GM21825 (cell line): ENCODE measurements around the gene EBF4.

Experiments used
- ATAC-seq: cut with Tn5 transposase; IDR thresholded peaks from one replicate; pipeline ENCODE4 v1.9.1; 2021; ENCODE audit warnings: mild to moderate bottlenecking, moderate library complexity; ENCODE audit not compliant: unreplicated experiment

EBF4 gene

DNA sequence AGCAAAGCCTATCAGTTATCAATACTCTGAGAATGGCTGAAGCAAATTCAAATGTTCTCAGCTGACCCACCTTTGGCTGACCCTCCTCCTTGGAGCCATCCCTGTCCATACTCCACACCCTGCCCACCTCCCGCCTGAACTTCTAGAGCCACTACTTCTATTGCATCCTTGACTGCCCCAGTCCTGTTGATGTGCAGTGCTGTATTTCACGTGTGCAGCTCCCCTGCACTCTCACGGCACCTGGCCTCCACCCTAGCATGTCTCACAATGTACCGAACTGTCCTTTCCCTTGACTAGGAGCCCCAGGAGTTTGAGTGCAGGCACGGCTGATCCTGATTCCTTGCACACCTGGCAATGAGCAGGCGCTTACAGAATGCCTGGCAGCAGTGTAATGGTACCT, 100.9 kb downstream of the EBF4 start:
- no peak for ATAC-seq

DNA sequence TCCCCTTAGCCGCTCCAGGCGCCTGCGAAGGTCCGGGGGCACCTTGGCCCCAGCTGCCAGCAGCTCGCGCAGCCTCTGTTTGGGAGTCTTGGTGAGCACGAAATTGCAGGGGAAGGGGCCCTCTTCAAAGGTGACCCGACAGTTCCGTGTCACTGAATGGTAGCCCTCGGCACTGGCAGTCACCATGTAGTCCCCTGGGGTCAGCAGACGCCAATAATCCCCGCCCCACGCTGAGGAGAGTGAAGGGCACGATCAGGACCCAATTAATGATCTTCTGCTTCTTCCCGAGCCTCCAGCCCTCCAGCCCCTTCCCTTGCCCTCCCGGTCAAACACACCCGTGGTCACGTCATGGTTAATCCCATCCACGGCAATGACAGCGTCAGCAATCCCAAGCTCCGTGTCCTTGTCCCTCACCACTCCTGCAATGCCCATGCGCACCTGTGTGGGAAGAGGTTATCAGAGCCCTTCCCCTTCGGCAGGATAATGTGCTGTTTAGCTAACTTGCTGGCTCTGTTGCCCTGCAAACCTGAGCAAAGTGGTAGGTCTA, 101.7 kb downstream of the EBF4 start:
- ATAC-seq, result no peak

DNA sequence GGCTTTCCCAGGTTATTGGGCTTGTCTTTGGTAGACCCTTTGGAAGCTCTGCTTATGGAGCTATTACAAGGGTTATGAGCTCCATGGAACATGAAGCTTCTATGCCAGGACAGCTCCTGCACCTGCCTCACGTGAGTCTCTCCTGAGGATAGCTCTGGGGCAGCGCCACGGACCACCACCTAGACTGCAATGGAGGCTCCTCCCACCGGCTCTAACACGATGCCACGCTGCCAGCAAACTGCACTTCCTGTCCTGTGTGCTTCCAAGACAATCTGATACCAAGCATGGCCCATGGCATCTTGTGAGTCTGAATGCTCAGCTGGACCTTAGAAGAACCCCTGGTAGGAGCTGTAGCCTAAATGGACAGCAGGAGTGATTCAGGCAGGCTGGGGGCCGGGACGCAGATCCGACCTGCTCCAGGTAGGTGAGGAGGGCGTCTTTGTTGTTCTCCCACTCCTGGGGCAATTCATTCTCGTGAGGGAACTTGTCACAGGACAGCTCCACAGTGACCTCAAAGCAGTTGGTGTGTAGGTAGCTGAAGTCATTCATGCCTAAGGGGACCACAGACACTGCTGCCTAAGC, 102.4 kb downstream of the EBF4 start:
- ATAC-seq, result no peak

DNA sequence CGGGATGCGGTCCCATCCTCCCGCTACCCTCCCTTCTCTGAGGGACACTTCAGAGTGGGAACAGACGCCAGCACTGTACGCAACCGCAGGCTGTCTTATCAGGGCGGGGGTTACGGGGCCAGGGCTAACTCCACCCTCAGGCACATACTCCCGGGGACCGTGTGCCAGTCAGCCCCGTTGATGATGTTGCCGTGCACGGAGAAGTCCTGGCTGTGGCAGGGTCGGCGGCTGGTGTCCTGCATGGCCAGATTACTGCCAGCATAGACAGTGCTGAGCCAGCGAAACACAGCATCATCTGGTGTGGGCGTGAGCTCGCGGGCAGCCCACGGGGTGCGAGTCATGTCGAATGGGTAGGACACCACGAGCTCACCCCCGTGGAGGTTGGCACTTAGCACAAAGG, 102.9 kb downstream of the EBF4 start:
- ATAC-seq, result no peak

DNA sequence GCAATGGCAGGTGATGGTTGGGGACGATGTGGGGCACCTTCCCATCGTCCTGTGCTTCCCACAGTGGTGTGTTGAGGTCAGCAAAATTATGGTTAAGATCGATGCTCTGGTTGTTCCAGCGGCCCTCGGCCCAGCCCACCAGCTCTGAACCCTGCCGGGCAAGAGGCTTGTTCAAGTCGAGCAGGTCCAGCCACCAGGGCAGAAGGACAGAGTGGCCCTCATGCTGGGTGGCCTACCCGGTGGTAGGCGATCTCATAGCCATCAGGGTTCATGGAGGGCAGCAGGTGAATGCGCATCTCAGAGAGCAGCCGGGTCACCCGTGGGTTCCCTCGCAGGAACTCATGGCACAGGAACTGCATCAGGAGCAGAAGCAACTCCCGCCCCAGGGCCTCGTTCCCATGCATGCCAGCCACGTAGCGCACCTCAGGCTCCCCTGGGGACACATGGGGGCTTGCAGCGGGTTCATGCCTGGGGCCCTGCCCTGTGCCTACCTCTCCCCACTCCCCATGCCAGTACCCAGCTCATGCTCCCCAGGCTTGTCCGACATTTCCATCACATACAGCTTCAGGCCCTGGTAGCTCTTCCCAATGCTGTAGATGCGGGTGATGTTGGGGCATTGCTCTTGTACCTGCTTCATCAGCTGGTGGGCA, 103.6 kb downstream of the EBF4 start:
- ATAC-seq, result no peak

DNA sequence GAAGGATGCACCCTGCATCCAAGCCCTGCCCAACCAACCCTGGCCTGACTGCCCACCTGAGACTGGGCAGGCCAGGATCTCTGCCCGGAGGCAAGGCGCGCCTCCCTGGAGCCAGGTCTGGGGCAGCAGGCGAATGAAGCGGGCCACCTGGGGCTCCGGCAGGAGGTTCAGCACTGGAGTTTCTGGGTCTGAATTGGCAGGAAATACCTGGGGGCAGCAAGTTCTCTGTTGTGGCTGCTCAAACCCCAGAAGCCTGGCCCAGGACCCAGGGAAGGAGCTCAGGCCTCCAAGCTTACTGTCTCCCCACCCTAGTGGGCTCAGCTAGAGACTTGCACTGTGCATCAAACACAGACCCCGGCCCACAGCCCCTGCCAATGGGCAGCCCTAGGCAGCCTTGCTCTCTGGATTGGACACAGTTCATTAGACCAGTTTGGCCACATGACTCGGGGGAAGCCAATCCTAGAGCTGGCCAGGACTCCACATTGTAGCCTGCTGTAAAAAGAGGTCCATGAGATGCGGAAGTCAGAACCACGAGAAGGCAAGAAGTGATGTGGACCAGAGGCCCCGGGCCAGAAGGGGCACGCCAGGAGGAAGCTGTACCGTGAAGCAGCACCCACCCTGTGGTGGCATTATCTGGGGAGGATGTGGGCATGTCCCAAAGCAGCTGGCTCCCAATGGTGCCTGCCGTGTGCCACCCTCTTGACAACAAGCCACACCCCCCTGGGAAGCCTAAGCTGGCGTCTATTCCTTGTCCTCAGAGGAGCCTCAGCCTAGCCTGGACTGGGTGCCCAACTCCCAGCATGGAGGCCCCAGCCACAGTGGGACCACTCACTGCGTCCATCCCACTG, 104.8 kb downstream of the EBF4 start:
- no peak for ATAC-seq

DNA sequence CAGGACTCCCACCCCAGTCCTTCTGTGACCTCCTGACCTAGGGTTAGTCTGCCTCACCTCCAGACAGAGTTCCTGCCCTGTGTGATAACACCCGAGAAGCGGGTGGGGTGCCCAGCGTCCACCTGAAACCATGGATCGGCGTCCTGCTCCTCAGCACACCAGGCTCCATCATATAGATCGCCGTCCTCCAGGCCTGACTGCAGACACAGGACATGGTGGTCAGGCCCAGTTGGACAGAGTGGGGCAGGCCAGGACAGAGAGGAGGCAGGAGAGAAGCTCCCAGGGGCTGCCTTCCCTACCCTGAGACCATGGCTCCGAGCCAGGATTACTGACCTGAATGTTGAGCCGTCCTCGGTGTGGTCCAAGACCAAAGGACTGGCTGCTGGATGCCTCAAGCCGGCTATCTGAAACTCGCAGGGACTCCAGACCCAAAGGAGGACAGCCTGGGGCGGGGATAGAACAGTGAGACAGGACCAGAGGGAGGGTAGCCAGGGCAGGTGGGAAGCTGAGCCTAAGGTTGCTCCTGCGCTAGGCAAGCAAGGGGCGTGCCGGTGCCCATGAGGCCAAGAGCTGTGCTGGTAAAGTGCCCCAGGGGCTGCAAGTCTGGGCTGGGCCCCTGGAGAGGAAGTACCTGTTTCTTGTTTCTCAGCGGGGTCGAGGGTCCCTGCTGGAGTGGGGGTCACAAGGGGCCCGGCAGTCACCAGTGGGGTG, 105.7 kb downstream of the EBF4 start:
- no peak for ATAC-seq

DNA sequence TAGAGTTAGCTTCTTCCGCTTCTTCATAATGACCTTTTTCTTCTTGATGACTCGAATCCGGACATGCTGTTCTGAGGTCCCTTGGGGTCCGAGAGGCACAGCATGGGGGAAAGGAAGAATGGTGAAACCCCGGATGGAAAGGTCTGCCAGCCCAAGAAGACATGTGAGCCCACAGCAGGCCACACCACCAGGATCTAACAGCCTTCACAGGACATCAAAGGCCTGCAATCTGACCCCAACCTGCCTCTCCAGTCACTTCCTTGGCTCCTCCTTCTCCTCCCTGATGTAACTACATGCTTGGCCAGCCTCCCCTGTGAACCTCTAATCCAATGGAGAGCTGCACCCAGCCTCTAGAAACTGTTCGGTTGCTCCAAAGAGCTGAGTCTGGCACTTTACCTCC, 106.2 kb downstream of the EBF4 start:
- ATAC-seq, result no peak

DNA sequence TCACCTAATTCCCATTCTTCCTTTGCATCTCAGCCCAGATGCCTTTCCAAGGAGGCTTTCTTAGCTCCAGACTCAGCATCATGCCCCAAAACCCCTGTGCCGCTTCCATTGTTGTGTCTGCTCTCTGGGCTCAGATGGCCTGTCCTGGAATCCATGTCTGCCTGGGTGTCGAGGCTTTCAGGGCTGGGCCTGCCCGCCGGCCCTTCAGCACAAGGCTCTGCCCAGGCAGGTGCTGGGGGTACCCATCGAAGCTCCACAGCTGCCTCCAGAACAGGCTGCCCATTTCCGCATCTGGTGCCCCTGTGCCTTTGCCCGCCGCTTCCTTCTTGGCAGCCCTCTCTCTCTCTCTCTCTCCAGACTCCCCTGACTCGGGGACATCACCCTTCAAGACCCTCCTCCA, 106.7 kb downstream of the EBF4 start:
- no peak for ATAC-seq

DNA sequence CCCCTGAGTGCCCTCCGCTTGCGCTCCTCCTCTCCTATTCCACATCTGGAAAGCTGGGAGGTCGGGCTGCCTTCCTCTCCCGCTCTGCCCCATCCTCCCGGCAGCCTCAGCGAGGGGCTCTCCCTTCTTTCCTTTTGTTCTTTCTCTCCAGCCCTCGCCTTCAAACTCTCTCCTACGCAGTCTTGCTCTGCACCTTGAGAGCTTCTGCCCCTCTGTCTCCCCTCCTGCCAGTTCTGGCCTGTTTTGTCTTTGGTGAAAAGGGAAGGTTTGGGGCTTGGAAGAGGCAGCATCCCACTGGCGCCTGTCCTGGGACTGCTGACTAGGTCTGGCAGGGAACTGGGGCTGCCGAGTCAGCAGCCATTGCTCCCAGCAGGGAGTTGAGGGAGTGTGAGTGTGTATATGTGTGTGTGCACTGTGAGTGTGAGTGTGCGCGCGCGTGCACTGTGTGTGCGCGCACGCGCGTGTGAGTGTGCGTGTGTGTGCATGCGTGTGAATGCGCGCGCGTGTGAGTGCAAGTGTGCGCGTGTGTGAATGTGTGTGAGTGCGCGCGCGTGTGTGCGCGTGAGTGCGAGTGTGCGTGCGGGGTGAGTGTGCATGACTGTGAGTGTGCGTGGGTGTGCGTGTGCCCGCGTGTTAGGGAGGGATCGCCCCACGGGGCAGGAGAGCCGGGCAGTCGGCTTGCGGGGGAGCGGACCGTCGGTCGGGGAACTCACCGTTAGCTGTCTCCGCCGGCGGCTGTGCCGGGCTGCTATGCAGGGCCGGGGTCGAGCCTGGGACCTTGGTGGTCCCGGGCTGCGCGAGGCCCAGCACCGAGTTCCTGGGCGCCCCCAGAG, 107.3 kb downstream of the EBF4 start:
- ATAC-seq, result peak; percentile 18

DNA sequence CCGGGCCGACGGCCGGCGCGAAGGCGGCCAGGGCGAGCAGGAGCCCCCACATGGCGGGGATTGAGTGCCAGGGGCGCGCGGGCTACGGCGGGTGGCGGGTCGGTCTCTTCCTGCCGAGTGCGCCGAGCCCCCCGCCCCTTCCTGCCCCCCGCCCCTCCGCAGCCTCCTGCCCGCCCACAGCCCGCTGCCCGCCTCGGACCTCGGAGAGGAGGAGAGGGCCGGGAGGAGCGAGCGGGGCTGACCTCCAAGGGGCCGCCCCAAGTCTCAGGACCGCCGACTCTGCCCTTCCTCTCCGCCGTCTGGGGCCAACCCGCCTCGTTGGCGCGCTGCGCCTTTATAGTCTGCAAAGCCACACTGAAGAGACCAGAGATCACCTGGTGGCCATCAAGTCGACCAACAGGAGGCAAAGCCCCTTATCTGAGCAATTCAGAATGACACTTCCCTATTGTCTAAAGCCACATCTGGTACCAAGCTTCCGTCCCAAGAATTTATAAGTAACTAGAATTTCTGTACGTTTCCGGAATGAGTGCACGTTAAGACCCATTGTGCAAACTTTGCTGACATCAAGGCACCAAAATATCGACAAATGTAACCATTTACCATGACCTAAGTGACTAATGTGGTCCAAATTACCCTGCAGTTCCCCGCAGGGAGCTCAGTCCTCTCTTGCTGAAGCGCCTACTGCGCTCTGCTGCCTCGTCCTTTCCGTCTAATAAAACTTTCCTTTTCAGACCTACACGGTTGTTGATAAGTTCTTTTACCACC, 108.1 kb downstream of the EBF4 start, which contains the start of gene CPXM1:
TSS of gene CPXM1 (minus strand) at position 107 of the 765 bp plus-strand sequence. CDS start at position 52, 55 bp downstream.
- peak; percentile 63 for ATAC-seq

DNA sequence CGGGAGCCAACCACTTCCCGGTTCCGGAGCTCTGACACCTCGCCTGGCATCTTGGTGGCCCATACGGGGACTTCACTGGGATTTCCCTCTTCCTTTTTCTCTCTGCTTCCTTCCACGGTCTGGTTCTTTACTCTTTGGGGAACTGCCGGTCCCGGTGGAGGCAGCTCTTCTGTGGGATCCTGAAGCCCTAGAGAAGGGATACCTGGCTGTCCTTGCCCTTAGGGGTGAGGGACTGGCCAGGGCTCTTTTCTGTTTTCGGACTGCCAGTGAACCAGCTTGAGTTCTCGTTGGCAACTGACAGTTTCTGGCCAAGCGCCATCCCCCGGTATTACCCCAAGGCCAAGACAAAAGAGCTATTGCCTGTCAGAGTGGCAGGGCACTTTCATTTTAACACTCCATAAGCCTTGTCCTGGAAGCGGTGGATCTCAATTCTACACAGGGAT, 108.7 kb downstream of the EBF4 start:
- ATAC-seq, result no peak

DNA sequence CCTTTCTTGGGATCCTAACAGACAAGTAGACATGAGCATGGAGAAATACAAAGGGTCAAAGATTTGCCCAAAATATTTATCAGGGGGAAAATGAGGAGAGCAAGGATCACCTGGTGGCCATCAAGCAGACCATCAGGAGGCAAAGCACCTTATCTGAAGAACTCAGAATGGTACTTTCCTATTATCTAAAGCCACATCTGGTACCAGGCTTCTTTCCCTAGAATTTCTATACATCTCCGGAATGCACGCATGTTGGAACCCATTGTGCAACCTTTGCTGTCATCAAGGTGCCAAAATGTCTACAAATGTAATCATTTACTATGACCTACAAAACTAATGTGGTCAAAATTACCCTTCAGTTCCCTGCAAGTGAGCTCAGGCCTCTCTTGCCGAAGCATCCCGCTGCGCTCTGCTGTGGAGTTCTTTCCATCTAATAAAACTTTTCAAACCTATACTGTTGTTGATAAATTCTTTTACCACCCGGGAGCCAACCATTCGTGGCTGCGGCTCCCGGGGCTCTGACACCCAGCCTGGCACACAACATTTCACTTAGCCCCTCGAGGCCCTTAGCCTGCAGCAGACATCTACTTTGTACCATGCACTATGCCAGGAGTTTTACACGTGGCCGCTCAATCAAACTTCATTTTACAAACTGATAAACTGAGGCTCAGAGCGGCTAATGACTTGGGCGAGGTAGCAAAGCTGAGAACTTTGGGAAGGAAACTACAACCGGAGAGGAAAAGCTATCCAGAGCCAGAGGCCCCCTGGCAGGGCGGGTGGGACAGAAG, 111.7 kb downstream of the EBF4 start:
- ATAC-seq, result no peak

DNA sequence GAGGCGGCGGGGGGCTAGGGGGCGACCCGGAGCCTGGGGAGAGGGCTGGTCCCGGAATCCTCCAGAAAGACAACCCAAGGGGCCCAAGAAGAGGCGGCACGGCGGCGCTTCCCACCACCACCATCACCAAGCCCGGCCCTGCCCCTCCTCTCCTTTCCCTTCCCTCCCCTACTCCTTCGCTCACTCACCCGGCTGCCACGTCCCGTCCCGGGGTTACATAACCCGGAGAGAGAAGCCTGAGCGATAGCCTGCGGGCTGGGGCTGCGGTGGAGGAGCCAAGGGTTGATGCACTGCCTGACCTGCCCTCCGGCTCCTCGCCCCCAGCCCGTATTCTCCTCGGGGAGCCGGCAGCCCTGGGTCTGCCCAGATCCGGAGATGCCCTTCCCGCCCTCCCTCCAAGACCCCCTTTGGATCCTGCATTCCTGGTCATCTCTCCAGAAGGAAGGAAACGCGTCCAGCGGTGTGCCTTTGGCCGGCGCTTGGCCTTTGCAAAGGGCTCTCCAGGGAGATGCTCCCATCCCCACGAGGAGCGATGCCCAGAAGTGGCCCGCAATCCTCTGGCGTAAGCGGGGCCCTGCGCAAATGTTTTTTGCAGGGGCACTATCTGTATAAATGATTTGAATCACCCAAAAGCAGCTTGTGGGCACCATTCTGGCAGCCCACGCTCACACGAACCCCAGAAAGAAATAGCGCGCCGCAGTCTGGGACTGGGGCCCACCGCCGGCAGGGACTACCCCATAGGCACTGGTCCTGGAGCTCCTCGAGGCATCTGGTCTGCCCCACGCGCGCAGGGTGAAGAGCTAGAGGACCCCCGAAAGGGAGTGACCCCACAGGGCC, 112.5 kb downstream of the EBF4 start:
- ATAC-seq, result no peak

DNA sequence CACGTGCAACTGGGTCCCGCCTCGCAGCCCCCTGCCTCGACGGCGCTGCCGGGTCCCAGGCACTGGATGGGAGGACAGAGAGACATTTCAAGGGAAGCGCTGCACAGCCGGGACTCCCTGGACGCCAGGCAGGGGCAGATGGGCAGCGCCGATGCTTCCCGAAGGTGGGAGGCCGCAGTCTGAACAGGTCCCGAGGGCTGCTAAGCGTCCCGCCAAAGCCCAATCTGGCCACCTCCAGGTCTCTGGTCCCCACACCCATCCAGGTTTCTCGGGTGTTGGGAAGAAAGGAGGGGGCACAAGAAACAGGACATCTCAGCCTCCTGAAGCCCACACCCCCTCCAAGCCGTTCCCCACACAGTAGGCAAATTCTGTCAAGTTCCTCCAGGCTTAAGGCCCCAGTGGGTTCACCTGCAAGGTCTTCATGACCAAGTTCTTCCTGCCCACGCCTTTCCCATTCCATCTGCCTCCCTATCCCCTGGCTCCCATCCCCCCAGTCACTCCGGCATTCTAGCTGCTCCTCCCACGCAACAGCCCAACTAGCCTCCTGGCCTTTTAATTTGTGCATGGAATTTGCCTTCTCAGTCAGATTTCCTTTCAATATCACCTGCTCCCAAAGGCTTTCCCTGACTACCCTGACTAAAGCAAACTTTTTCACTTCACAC, 113.2 kb downstream of the EBF4 start:
- ATAC-seq, result no peak

DNA sequence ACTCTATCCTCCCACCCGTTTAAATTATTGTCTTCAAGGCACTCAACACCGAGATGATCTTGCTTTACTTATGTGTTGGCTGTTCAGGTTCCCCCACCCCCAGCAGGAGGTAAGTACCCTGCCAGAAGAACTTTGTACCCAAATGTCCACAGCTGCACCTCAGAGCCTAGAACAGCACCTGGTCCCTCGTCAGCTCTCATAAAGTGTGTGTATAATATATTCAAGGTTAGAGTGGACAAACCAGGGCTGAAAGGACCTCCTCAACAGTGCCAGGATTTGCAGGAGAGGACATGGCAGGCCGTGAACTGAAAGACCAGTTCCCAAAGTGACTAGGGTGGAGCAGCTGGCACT, 113.7 kb downstream of the EBF4 start:
- no peak for ATAC-seq

DNA sequence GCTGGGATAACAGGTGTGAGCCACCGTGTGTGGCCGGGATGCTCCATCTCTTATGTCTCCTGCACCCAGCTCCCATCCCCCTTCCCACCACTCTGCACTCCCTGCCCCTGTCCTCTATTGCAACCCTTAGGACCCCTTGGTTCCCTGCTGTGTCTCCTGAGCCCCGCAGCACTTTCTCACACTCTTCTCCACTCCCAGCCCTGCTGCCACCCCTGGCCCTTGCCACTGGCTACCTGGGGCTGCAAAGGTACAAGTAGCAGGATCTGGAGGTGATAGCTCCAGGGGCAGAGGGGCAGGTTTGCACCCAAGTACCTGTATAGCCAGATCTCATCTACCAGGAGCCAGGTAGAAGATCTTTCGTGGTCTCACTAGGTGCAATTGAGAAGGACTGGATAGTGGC, 114.4 kb downstream of the EBF4 start:
- no peak for ATAC-seq
